Neural cell (in vitro differentiated cells): ENCODE measurements around the gene RAVER2. TPM values are rescaled to one million over a fixed set of nuclear protein-coding genes. Genes with fewer than 3 reads are reported as not detected.

Source experiments
- H2AFZ ChIP-seq: fragments of 200-600, 300-800 bp; sonication (generic), shearing (Covaris generic); 2 replicates; pipeline ENCODE4 v1.6.0; 2014; ENCODE audit warnings: low read depth, mild to moderate bottlenecking, antibody characterized with exemption, low read length, moderate library complexity
- H3F3A ChIP-seq: fragments of 200-600 bp; shearing (Covaris generic); 2 replicates; pipeline ENCODE4 v1.6.1; 2016; ENCODE audit warnings: mild to moderate bottlenecking, moderate library complexity, mixed read lengths, antibody characterized with exemption, low read length; ENCODE audit not compliant: insufficient read depth, poor library complexity, severe bottlenecking
- H3K27ac ChIP-seq: fragments of 200-600, 300-800 bp; sonication (generic), shearing (Covaris generic); 2 replicates; pipeline ENCODE4 v1.5.1; 2014; ENCODE audit warnings: mild to moderate bottlenecking, low read length, moderate library complexity
- H3K27me3 ChIP-seq: fragments of 300-800, 200-600 bp; sonication (generic), shearing (Covaris generic); 2 replicates; pipeline ENCODE4 v1.6.0; 2014; ENCODE audit warnings: mild to moderate bottlenecking, low read depth, low read length, moderate library complexity; ENCODE audit not compliant: insufficient read depth
- H3K36me3 ChIP-seq: fragments of 300-800, 200-600 bp; sonication (generic), shearing (Covaris generic); 2 replicates; pipeline ENCODE4 v1.5.1; 2014; ENCODE audit warnings: mild to moderate bottlenecking, antibody characterized with exemption, low read length, moderate library complexity; ENCODE audit not compliant: insufficient read depth
- H3K4me2 ChIP-seq: fragments of 300-800, 200-600 bp; sonication (generic), shearing (Covaris generic); 2 replicates; pipeline ENCODE4 v1.6.0; 2014; ENCODE audit warnings: mild to moderate bottlenecking, low read length
- H3K4me3 ChIP-seq: fragments of 300-800, 200-600 bp; sonication (generic), shearing (Covaris generic); 2 replicates; pipeline ENCODE4 v1.5.1; 2014; ENCODE audit warnings: mild to moderate bottlenecking, low read length, moderate library complexity
- H3K79me2 ChIP-seq: fragments of 200-600 bp; shearing (Covaris generic); replicated peaks from 2 replicates; pipeline ENCODE4 v1.6.0; 2014; ENCODE audit warnings: mild to moderate bottlenecking, low read length, moderate library complexity; ENCODE audit not compliant: insufficient read depth
- H3K9ac ChIP-seq: fragments of 300-800, 200-600 bp; sonication (generic), shearing (Covaris generic); 2 replicates; pipeline ENCODE4 v1.6.1; 2016; ENCODE audit warnings: mild to moderate bottlenecking, low read length, mixed read lengths
- H3K9me2 ChIP-seq: fragments of 200-600 bp; shearing (Covaris generic); 2 replicates; pipeline ENCODE4 v1.6.1; 2016; ENCODE audit warnings: mild to moderate bottlenecking, low read length, mixed read lengths; ENCODE audit not compliant: insufficient read depth
- H3K9me3 ChIP-seq: fragments of 200-600, 300-800 bp; sonication (generic), shearing (Covaris generic); 2 replicates; pipeline ENCODE4 v1.6.1; 2016; ENCODE audit warnings: mild to moderate bottlenecking, mixed run types, low read length, moderate library complexity, mixed read lengths
- H4K20me1 ChIP-seq: fragments of 200-600 bp; shearing (Covaris generic); 2 replicates; pipeline ENCODE4 v1.6.1; 2016; ENCODE audit warnings: mild to moderate bottlenecking, mixed run types; ENCODE audit not compliant: insufficient read depth
- CTCF ChIP-seq: fragments of 450-650 bp; IDR thresholded peaks from 2 replicates; pipeline ENCODE4 v1.5.1; 2014; ENCODE audit warnings: antibody characterized with exemption, mild to moderate bottlenecking, moderate library complexity; ENCODE audit not compliant: poor library complexity, severe bottlenecking
- EP300 ChIP-seq: fragments of 450-650 bp; conservative IDR thresholded peaks from 2 replicates; pipeline ENCODE4 v1.6.1; 2014; ENCODE audit warnings: antibody characterized with exemption, mild to moderate bottlenecking, moderate library complexity; ENCODE audit not compliant: poor library complexity, severe bottlenecking
- EZH2 ChIP-seq: fragments of 200-600, 300-800 bp; shearing (Covaris generic), sonication (generic); IDR thresholded peaks from 2 replicates; pipeline ENCODE4 v1.6.1; 2014; ENCODE audit warnings: antibody characterized with exemption, low read length, borderline replicate concordance, mild to moderate bottlenecking; ENCODE audit not compliant: insufficient read depth, poor library complexity, severe bottlenecking
- MXI1 ChIP-seq: fragments of 450-650 bp; conservative IDR thresholded peaks from 2 replicates; pipeline ENCODE4 v1.6.1; 2014; ENCODE audit warnings: antibody characterized with exemption, mild to moderate bottlenecking; ENCODE audit not compliant: poor library complexity, severe bottlenecking
- POLR2AphosphoS5 ChIP-seq: IDR thresholded peaks from 2 replicates; pipeline ENCODE4 v1.6.1; 2012
- RAD21 ChIP-seq: fragments of 450-650 bp; conservative IDR thresholded peaks from 2 replicates; pipeline ENCODE4 v1.6.1; 2014; ENCODE audit warnings: antibody characterized with exemption, mild to moderate bottlenecking, moderate library complexity
- REST ChIP-seq: IDR thresholded peaks from 2 replicates; pipeline ENCODE4 v1.6.1; 2012; ENCODE audit warnings: borderline replicate concordance
- SMC3 ChIP-seq: fragments of 450-650 bp; conservative IDR thresholded peaks from 2 replicates; pipeline ENCODE4 v1.6.1; 2014; ENCODE audit warnings: antibody characterized with exemption, mild to moderate bottlenecking, moderate library complexity; ENCODE audit not compliant: poor library complexity
- TAF1 ChIP-seq: IDR thresholded peaks from 2 replicates; pipeline ENCODE4 v1.6.1; 2012; ENCODE audit warnings: low read depth
- polyA plus RNA-seq: library from polyadenylated mRNA; depleted of rRNA; stranded (reverse); fragments of >200 nt; gene quantifications from 2 replicates; pipeline ENCODE4 v1.2.3, GENCODE V29; 2014

RAVER2 gene
- polyA plus RNA-seq, 1 donor from 2014 or later: 8.1 TPM

- H3K27me3 ChIP-seq: no peaks in the 10 kb centered on the region
- no peak overlapping the region for H3K9ac ChIP-seq
- no peak for TF ChIP-seq SMC3
- no peak for TF ChIP-seq MXI1
- TF ChIP-seq RAD21: no peak
- TF ChIP-seq TAF1: no peak
- no peak for TF ChIP-seq REST
- no peak for TF ChIP-seq EZH2
- TF ChIP-seq EP300: no peak
- no peak for TF ChIP-seq POLR2AphosphoS5
- TF ChIP-seq CTCF: no peak
- H3K27ac ChIP-seq: no peak overlapping the region
- no peaks in the 10 kb centered on the region for H3K36me3 ChIP-seq
- H4K20me1 ChIP-seq: no peaks in the 10 kb centered on the region
- no peaks in the 10 kb centered on the region for H3K79me2 ChIP-seq
- no peak overlapping the region for H2AFZ ChIP-seq
- H3F3A ChIP-seq: no peaks in the 10 kb centered on the region
- no peak overlapping the region for H3K4me3 ChIP-seq
- no peaks in the 10 kb centered on the region for H3K9me2 ChIP-seq
- no peaks in the 10 kb centered on the region for H3K9me3 ChIP-seq
- H3K4me2 ChIP-seq: no peak overlapping the region
These were observed 57.1 kb downstream of the RAVER2 start for GRCh38 chr1:64801851-64802523.

GRCh38 chr1:64809309-64809708 is 64.4 kb downstream of the RAVER2 start:
- no peaks in the 10 kb centered on the region for H3K27me3 ChIP-seq
- no peaks in the 10 kb centered on the region for H3K36me3 ChIP-seq
- no peak overlapping the region for H3K4me3 ChIP-seq
- H3K79me2 ChIP-seq: no peaks in the 10 kb centered on the region
- TF ChIP-seq CTCF (no peak), RAD21 (no peak), MXI1 (no peak), TAF1 (no peak), REST (no peak)
- H3F3A ChIP-seq: no peaks in the 10 kb centered on the region
- H3K4me2 ChIP-seq: no peak overlapping the region
- no peak overlapping the region for H3K27ac ChIP-seq
- no peaks in the 10 kb centered on the region for H4K20me1 ChIP-seq
- no peak overlapping the region for H2AFZ ChIP-seq
- H3K9me2 ChIP-seq: no peaks in the 10 kb centered on the region
- no peak overlapping the region for H3K9ac ChIP-seq
- H3K9me3 ChIP-seq: no peaks in the 10 kb centered on the region
